Activated T-helper 9 cell treated with anti-CD3 and anti-CD28 coated beads, Interleukin-2, amount 50 U/mL, for 16 hours (primary cell): ENCODE results near the gene DROSHA.

Experiments used
- DNase-seq: peaks from one replicate; pipeline ENCODE4 v3.0.0-alpha.2; 2020; ENCODE audit warnings: low read depth

Gene DROSHA

DNA sequence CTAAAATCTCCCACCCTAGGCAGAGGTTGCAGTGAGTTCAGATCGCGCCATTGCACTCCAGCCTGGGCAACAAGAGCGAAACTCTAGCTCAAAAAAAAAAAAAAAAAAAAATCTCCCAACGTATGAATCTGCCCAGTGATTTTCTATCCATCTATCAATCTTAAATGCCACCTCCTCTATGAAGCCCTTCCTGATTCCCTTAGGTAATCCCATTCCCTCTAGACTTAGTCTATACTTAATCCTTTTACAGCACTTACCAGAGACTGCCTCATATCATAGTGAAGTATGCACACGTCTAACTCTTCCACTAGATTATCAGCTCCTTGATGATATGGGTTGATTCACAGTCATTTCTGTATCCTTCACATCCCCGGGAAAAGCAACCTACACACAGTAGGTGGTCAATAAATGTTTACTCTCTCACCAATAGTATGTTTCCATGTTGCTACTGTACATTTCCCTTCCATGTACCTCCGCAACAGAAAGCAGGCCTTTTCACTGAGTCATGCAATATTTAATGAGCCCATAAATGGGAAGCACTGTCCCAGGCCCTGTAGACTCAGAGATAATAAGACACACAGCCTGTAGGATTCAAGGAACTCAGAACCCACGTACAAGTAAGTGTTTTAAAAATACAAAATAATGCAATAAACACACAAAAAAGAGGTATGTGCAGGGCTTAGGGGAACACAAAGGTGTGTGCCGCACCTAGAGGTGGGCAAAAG, 1.2 kb downstream of the DROSHA start:
- DNase-seq = no peak

DNA sequence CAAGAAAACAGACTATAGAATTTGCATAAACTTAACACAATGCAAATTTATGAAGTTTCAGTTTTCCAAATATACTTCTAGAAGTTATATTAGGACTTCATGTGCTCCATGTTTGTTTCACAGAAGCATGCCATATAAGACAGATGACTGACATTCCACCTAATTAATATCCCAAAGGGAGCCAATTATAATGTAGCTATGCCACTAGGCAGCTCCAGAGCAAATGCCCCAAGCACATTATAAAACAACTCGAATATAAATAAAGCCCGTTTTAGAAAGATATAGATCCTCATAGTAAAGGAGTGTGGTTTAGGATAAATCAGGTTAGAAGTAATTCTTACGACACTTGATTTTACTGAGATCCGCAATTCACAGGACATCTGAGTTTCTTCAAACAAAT, 8.9 kb downstream of the DROSHA start:
- DNase-seq = no peak

DNA sequence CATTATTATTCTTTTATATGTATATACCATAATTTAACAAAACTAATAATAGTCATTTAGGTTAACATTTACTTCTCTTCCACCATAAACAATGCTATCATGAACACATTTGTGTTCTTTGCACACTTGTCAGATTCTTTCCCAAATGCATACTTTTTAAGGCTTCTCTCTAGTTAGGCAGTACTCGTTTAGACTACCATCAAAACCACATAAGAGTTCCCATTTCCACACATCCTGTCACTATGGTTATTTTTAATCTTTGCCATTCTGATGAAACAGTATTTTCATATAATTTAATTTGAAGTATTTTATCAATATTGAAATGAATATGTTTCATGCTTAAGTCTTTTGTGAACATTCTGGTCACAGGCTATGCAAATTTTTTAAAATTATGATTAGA, 15.1 kb downstream of the DROSHA start:
- DNase-seq = no peak

DNA sequence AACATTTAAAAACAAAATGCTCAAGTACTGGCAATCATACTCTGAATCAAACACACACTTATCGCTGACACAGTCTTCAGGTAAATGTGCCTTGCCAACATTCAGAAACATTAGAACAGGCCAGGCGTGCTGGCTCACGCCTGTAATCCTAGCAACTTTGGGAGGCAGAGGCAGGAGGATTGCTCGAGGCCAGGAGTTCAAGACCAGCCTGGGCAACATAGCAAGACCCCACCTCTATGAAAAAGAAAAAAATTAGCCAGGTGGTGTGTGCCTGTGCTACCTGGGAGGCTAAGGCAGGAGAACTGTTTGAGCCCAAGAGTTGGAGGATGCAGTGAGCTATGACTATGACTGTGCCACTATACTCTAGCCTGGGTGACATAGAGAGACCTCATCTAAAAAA, 20.6 kb downstream of the DROSHA start:
- DNase-seq = no peak

DNA sequence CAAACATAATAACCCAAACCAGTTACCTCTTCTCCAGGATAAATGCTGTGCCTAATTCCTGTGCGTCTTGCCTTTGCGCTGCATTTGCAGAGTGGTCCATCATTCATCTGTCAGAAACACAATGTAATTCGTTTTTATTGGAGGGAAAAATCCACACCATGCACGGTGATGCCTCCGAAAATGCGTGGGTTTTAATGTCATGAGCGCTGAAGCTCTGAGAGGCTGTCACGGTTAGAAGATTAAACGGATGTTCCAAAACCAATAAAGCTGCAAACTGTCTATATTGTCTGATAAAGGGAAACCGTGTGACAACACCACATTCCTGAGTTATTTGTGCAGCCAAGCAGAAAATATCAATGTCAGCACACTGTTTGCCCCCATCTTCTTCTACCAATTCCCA, 27.4 kb downstream of the DROSHA start:
- DNase-seq = no peak

DNA sequence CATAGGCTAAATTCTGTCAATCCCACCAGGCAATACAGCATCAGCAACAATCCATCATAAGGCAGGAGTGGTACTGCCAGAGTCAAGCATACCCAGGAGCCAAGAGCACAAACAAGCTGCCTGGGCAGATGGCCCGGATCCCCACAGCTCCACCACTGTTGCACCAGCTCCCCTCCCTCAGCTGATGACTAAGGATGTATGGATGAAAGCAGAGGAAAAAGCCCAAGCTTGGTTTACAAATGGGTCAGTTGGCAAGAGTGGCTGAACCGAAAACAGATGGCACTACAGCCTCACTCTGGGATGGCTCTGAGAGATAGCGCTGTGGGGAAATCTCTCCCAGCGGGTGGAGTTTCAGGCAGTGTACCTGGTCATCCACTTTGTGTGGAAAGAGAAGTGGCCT, 29.4 kb downstream of the DROSHA start:
- DNase-seq = no peak

DNA sequence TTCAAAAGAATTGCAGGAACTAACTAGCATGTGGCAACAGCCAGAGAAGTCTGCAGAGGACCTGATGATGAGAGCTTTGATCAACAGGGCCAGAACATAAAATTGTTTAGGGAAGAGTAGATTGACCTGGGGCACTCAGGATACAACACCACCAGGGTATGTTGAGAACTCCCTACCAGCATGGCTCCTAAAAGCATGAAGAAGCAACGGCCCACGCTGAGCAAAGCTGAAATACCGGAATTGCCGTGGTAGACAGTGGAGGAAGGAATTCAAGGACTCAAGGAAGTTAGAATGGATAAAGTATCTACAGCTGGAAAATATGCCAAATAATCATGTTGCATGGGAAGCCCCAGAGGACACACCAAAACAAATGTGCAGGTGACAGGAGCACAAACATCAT, 31.6 kb downstream of the DROSHA start:
- DNase-seq = no peak

DNA sequence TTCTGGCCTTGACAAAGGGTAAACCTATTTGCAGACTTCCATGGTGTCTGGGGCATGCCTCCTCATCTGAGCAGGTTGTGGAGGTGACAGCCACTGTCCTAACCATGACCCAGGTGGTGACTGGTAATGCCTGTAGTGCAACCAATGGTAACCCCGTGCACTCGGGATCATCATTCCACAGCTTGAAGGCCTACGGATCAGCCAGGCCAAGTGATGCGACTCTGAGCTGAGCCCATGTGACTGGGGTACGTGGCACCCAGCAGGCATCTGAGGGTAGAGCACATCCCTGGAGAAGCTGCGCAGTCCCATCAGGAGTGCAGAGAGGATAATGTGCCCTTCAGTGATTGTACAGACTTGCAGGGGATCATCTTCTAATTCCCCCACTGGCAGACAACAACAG, 35.0 kb downstream of the DROSHA start:
- no peak for DNase-seq

DNA sequence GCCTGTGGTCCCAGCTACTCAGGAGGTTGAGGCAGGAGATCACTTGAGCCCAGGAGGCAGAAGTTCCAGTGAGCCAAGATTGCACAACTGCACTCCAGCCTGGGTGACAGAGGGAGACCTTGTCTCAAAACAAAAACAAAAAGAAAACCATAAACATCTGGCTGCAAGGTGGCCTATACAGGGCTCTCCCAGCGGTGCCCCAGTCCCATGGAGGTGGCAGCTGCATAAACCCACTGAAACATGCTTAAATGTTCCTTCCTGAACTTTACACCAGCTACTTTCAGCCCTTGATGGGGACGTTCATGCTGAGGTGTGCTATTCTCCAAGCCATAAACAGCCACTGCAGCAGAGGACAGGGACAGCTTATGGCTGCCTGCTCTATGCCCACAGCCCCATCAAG, 35.6 kb downstream of the DROSHA start:
- DNase-seq = no peak

DNA sequence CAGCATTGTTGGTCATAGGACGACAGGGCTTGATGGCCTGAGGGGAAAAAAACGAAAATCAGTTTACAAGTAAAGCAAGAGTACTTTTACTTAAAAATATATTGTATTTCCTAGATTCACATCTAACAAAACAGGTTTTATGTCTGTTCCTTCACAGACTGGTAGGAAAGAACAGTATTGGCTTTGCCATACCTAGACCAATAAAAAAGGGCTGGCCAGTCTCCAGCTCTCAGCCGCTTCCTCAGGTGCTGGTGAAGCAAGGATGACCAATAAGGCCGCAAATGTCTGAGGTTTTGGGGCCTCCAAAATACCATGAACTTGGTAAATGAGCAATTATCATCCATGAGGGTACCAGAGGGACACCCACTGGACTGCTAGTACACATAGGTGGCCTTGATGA, 36.6 kb downstream of the DROSHA start:
- DNase-seq = no peak

DNA sequence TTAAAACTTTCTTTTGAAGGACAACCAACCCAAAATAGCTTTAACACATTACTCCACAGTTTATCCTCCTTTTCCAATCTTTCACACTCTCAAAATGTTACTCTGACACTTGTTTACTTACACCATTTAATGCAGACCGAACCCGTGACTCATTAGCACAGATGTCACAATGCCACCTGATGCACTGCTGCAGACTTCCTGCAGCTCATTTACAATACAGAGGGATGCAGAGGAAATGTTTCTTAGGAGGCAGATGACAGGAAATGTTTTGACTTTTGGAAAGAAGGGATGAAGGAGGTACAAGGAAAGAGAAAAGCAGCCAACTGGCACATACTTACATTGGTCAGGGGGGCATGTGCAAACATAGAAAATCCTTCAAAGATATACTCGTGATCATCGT, 39.0 kb downstream of the DROSHA start:
- no peak for DNase-seq

DNA sequence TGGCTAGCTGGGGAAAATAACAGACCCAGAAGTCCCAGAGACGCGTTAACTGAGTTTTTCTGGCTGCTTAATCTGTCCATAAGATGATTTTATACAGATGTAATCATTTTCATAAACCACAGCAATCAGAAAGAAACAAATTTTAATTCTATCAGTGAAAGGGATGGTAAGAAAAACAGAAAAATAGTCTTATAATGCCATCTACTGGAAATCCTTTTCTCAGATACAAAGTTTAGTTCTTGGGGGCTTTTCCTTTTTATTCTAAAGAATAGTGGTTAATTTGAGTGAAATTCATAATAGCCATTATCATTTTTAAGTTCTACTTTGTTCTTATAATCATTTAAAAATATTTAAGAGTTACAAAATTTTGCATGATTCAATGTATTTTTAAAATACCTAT, 44.4 kb downstream of the DROSHA start:
- no peak for DNase-seq

DNA sequence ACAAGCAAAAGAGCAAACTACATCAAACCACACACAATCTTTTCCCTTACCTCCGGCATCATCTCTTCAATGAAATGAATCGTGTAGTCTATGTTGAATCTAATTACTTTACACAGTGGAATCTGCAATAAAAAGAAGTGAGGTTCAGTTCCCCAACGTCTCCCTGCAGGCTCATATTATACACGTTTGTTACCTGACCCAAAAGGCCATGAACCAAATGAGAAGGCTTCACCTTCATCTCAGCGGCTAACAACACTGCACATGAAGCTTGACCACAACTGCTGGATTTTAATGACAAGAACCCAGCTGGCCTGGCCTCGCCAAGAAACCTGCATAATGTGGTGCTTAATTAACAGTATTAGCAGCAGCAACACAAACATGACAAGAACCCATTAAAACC, 45.5 kb downstream of the DROSHA start:
- DNase-seq = no peak

DNA sequence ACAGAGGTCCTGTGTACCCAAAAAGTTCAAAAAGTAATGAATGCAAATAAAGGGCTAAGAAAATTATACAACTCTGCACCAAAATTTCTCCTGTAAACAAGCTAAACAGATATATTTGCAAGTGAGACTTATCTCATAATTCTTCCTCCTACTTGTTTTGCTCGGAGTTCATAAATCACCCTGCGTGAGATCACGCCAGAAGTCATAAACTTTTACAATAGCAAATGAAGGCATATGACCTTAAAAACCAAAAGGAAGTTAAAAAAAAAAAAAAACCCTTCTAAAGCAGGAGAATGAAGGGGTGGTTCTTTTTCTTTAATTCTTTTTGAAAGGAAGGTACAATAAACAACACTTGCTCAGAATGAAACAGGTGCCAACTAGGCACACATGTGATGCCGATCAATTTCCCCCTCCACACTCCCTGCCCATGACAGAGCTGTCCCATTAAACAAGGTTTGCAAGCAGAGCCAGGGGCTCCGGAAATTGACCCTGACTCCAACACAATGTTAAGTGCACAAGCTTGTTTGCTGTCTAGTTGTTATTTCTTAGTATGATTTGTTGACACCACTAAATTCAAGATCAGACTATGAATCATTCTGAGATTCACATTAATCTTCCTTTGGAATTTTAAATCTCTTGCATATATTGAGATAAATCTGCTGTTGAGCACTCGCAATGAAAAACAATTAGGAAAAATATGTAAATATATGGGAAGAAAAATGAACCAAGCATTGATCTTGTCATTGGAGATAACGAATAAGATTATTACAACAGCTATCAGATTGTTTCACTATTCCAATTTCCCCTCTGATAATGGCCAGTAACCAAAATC, 46.3 kb downstream of the DROSHA start:
- DNase-seq = no peak

DNA sequence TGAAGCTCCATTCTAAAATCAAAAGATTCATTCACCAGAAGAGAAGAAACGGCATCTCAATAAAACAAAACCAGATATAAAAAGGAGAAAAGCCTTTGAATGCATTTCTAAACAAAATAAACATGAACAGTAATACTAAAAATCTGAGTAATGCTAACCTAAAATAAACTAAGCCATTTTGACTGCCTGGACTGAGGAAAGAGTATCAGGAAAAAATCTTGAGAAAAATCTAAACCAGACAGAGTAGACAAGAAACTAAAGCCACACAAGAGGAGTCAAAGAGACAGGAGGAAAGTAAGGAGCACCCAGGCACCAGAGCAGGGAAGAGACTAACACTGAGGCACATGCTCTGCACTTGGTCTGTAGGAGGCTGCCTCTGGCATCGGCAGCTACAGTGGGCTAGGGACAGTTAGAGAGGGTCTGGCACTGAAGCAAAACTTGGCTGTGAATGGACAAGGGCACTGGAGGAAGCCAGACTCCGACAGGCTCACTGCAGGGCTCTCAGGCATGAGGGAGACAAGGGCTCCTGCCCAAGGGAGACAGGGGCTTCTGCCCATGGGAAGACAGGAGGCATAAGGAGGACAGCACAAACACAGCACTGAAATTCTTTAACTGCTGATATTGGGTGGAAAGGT, 50.2 kb downstream of the DROSHA start:
- DNase-seq = no peak

DNA sequence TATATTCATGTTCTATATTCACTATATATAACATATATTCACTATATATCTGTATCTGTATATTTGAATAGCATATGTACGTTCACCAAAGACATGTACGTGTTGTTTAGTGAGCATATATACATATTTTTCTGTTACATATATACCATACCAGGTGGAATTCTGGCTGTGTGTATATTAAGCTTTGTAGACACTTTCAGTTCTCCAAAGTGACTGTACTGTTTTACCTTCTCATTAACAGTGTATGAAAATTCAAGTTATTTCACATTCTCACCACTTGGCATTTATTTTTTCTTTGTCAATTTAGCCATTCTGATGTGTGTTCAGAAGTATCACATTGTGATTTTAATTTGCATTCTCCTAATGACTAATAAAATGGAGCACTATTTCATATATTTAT, 52.2 kb downstream of the DROSHA start:
- DNase-seq = no peak

DNA sequence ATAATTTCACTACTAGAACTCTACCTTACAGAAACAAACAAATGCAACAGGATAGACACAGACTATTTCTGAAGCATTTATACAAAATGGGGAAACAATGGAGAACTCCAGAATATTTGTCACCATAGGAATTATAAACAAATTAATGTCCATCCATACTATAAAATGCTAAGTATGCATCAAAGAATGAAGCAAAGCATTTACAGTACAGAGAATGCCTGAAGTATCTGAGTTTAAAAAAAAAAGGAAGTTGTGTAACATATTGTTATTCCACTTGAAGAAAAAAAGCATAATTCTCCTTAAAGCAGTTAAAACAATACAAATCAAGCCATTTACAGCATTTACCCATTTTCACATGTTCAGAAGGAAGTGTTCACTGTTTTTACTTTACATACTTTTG, 53.0 kb downstream of the DROSHA start:
- DNase-seq = no peak

DNA sequence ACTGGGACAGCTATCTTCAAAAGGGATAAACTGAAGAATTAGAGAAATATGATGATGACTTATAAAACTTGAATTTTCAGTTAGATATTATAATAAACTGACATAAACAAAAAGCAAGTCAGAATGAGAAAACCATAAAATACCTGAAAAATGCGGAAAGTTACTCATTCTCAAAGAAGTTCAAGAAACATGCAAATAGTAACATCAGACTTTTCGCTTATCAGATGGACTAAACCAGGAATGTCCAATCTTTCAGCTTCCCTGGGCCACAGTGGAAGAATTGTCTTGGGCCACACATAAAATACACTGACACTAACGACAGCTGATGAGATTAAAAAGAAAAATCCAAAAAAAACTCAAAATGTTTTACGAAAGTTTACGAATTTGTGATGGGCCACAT, 53.9 kb downstream of the DROSHA start:
- DNase-seq = no peak

DNA sequence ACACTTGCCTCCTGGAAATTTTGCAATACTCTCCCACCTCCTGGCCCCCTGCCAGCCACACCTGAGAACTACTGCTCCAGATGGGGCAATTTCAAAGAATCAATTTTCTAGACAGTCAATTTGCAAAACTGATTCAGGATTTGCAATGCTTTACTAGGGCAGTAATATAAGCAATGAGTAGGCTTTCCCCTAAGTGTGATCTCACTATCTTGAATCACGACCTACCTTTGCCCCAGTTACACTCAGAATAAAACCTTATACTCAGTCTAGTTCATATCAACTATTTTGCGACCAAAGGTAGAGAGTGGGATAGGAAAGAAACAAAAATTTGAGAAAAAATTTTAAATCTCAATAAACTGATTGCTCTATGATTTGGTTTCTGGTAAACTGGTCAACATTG, 54.4 kb downstream of the DROSHA start:
- DNase-seq = no peak

DNA sequence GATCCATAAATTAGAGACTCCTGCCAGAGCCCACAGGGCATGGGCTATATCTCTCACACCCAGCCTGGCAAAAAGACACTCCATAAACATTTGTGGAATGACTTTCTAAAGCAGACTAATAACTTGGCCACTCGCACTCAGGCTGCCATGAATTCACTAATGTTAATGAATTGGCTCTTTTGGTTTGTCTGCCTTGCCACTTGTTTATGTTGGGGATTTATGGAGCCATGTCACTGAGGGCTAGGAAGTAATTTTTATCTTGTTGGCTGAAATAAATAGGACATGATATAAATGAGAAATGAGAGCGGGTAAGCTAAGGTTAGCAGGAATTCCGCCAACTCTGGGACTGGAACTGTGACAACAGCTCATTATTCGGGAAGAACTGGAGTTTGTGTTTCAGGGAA, 55.2 kb downstream of the DROSHA start:
- DNase-seq = no peak

DNA sequence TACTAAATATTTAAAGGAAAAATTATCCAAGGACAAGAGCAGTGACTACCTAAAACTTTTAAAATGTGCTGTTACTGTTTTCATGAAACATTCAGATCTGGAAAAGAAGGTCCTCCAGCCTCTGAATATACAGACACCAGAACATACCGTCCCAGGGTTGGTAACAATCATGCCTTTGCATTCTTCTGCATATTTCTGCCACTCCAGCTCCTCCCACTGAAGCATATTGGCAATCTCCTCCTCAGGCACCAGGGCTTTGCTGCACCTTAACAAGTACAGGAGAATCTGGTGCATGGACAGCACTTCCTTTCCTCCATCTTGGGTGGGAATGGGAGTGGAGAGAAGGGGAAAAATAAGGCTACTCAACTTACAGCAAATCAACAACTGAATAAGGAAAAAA, 60.0 kb downstream of the DROSHA start:
- no peak for DNase-seq

DNA sequence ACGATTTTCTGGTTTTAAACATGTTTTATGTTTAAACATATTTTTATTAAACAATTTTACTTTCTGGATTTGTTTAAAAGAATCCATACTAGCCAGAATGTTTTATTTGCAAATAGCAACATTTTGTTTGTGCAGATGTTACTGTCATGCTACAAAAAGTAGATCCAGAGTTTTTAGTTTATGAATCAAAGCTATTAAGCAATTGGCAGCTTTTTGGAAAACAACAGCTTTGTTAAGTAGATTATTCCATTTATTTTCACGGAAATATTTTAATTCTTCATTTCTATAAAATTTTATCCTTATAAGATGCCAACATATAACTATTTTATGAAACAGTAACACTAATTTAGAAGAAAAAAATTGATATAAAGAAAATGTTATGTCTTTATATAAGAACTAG, 60.9 kb downstream of the DROSHA start:
- DNase-seq = no peak

DNA sequence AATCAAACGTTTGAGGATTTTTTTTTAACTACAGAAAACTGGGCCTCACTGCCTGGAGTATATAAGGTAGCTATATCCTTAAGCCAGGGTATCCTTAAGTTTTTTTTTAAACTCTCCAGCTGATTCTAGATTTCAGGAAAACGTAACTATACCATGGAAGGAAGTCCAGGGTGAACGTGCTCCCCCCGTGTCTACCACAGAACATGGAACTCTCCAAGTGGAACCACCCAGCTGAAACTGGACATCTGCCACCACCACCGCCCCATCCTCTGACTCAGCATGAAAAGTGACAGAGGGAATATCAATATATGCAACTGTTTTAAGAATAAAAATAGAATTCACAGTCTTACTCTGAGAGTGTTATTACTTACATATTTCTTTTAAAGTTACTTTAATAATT, 61.3 kb downstream of the DROSHA start:
- no peak for DNase-seq
